Pancreas (tissue), 10 donors: ENCODE results near the gene STH. TPM values are rescaled to one million over a fixed set of nuclear protein-coding genes. Genes with fewer than 3 reads are reported as not detected.

Experiments
- ATAC-seq, 4 donors: fragments of 200-7000 bp; cut with Tn5 transposase; one replicate each; pipeline versions ENCODE4 v1.8.0 to v1.9.1; 2020; ENCODE audit warnings: mild to moderate bottlenecking in 4 of 4, moderate library complexity in 4 of 4
- DNase-seq, 6 donors: peaks; one replicate each; pipeline ENCODE4 v3.0.0-alpha.2; 2020
- FAIRE-seq: peaks from 2 replicates; lab custom pipeline; 2012; peaks lifted over from hg19 to GRCh38; lab: Jason Lieb, UNC
- H3K27ac ChIP-seq, 4 donors: fragments of 200-600 bp; sonication (generic); 1 replicate in 3 of 4; 2 replicates in 1 of 4; pipeline versions ENCODE4 v1.5.0 to v1.8.0; 2020
- H3K27me3 ChIP-seq, 4 donors: fragments of 200-600 bp; one replicate each; pipeline ENCODE4 v1.8.0; 2021
- H3K36me3 ChIP-seq, 3 donors: fragments of 200-600 bp; sonication (generic) in 1 of 3; one replicate each; pipeline versions ENCODE4 v1.5.0 to v1.8.0; 2020 to 2021
- H3K4me1 ChIP-seq, 3 donors: fragments of 200-600 bp; one replicate each; pipeline ENCODE4 v1.8.0; 2021
- H3K4me3 ChIP-seq, 4 donors: fragments of 200-600 bp; sonication (generic) in 2 of 4; one replicate each; pipeline versions ENCODE4 v1.5.0 to v1.8.0; 2020 to 2021
- H3K9me3 ChIP-seq, 4 donors: fragments of 200-600 bp; one replicate each; pipeline ENCODE4 v1.8.0; 2021
- CTCF ChIP-seq, 4 donors: fragments of 200-600 bp; sonication (generic) in 3 of 4; IDR thresholded peaks; one replicate each; pipeline versions ENCODE4 v1.5.0 to v1.8.0; 2021; ENCODE audit warnings: antibody characterized with exemption in 4 of 4
- whole genome bisulfite sequencing, 2 donors: extraction: QIAGEN DNeasy Blood & Tissue Kit; methylation state at CpG; one replicate each; pipeline ENCODE4 v1.1.7; 2013; 5-methylcytosine and 5-hydroxymethylcytosine counted together
- intact Hi-C, 3 donors: fragments of 100-400 bp; cut with DNase I; formaldehyde crosslinking; loops; one replicate each; pipeline versions ENCODE4 v1.11.1 to v1.14.2; 2022
- polyA plus RNA-seq, 2 donors: library from polyadenylated mRNA; stranded (reverse); fragments of 200-250 nt; gene quantifications; one replicate each; pipeline ENCODE4 v1.2.3, GENCODE V29; 2013
- total RNA-seq, 6 donors: library from RNA; stranded (reverse); fragmentation: NEBNext Ultra II Directional in 4 of 6; extraction: Animal tissue kit (Norgen Biotek cat#: 25700) in 4 of 6; gene quantifications; one replicate each; pipeline versions ENCODE4 v1.2.1 to v1.2.4, GENCODE V29; 2021 to 2023
- donor health status: healthy with polysubstance abuse.
- donor health status: DM: no; HTN: no; CAD: no; lungs with moderate emphysema.
- donor health status: DM: no; HTN: no; CAD: no.
- donor health status: control.
- donor health status: control.
- donor health status: Bipolar disorder and iron deficiency.
- donor health status: DM: yes; HTN: yes; CAD: no.
- donor health status: DM: no; HTN: no; CAD: no.
- donor health status: DM: no; HTN: no; CAD: no.
- donor health status: DM: yes; HTN: yes; CAD: no.

STH gene
- total and polyA plus RNA-seq, 8 donors, result not detected

GRCh38 chr17:46031920-46032319 lies 32.9 kb downstream of the STH start:
- Histone ChIP-seq H3K27me3 (no peaks in the 10 kb centered on the region), H3K9me3 (no peaks in the 10 kb centered on the region), H3K27ac (peak overlapping the region in 2 of 4 donors; percentile 16 to 39), H3K36me3 (peaks cover 0 to 23% (median 11%) of the 10 kb centered on the region in 3 donors), H3K4me3 (no peak overlapping the region), H3K4me1 (peaks cover 34 to 60% (median 51%) of the 10 kb centered on the region in 3 donors)
- intact Hi-C loops, result no loop called here
- 55 to 83% methylated on average over 8 of the region's 8 CpGs for WGBS, 2 donors
- FAIRE-seq (no peak), ATAC-seq (no peak), DNase-seq (peak in 1 of 6 donors; percentile 61)
- no peak for TF ChIP-seq CTCF (IDR thresholded peaks at IDR 0.05)

- no peak for ATAC-seq
- DNase-seq, result no peak
- no peak for FAIRE-seq
- WGBS, 2 donors, result 65 to 92% methylated on average over 11 of the region's 11 CpGs
- H3K27ac ChIP-seq, result peak overlapping the region in 3 of 4 donors; percentile 39 to 69 (median 44)
- no peak overlapping the region for H3K4me3 ChIP-seq
- no peaks in the 10 kb centered on the region for H3K27me3 ChIP-seq
- TF ChIP-seq CTCF (IDR thresholded peaks at IDR 0.05), result no peak
- intact Hi-C loops, result no loop called here
- no peaks in the 10 kb centered on the region for H3K9me3 ChIP-seq
- peaks cover 31 to 50% (median 44%) of the 10 kb centered on the region in 3 donors for H3K4me1 ChIP-seq
- peaks cover 0 to 30% (median 20%) of the 10 kb centered on the region in 3 donors for H3K36me3 ChIP-seq
Measured at GRCh38 chr17:46032909-46033308, 33.9 kb downstream of the STH start.

DNA sequence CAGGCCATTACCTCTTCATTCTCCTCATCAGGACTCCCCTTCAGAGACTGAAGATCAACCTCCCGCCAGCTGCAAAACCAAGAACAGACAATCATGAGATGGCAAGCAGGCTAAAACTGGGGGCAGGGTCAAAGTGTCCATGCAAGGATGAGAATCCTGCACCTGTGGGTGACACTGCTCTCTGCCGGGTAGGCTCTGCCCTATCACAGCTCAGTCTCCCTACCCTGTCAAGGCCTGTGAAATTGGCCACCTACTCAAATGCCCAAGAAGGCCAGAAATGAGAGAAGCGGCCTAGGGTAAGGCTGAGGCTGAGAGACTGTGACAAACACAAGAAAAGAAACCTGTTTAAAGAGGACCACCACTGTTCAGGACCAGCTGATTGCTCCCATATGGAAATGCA lies 34.3 kb downstream of the STH start:
- Histone ChIP-seq H3K36me3 (peaks cover 0 to 35% (median 22%) of the 10 kb centered on the region in 3 donors), H3K27ac (peak overlapping the region; percentile 1 to 70 (median 56)), H3K27me3 (no peaks in the 10 kb centered on the region), H3K4me1 (peaks cover 27 to 45% (median 40%) of the 10 kb centered on the region in 3 donors), H3K4me3 (no peak overlapping the region), H3K9me3 (no peaks in the 10 kb centered on the region)
- peak in 4 of 6 donors; percentile 53 to 81 (median 71) for DNase-seq
- TF ChIP-seq CTCF (IDR thresholded peaks at IDR 0.05), result no peak
- WGBS, 2 donors, result 39 to 44% methylated on average over 3 of the region's 3 CpGs
- intact Hi-C loops, result no loop called here
- no peak for FAIRE-seq
- ATAC-seq, result peak; percentile 61 to 84 (median 68)

- ATAC-seq (peak; percentile 51 to 66 (median 56)), FAIRE-seq (no peak), DNase-seq (peak in 2 of 6 donors; percentile 54 to 70)
- no peaks in the 10 kb centered on the region for H3K9me3 ChIP-seq
- no peak overlapping the region for H3K4me3 ChIP-seq
- H3K27ac ChIP-seq, result peak overlapping the region; percentile 20 to 70 (median 52)
- no peak for TF ChIP-seq CTCF (IDR thresholded peaks at IDR 0.05)
- peaks cover 0 to 44% (median 30%) of the 10 kb centered on the region in 3 donors for H3K36me3 ChIP-seq
- H3K4me1 ChIP-seq, result peaks cover 19 to 40% (median 25%) of the 10 kb centered on the region in 3 donors
- H3K27me3 ChIP-seq, result no peaks in the 10 kb centered on the region
- 62 to 69% methylated on average over 3 of the region's 3 CpGs for WGBS, 2 donors
- intact Hi-C loops, result no loop called here
Measured at GRCh38 chr17:46035112-46035818, 36.2 kb downstream of the STH start.

GRCh38 chr17:46036491-46036890 lies 37.4 kb downstream of the STH start:
- peaks cover 0 to 40% (median 26%) of the 10 kb centered on the region in 3 donors for H3K36me3 ChIP-seq
- no peaks in the 10 kb centered on the region for H3K9me3 ChIP-seq
- DNase-seq (no peak), ATAC-seq (no peak), FAIRE-seq (no peak)
- intact Hi-C loops, result no loop called here
- no peaks in the 10 kb centered on the region for H3K27me3 ChIP-seq
- TF ChIP-seq CTCF (IDR thresholded peaks at IDR 0.05), result no peak
- peak overlapping the region in 1 of 4 donors; percentile 69 for H3K27ac ChIP-seq
- H3K4me3 ChIP-seq, result no peak overlapping the region
- H3K4me1 ChIP-seq, result peaks cover 31 to 44% (median 32%) of the 10 kb centered on the region in 3 donors
- 94 to 97% methylated on average over 6 of the region's 6 CpGs for WGBS, 2 donors
